ENCODE results near the gene TOM1L1.
A peak's percentile ranks its signal among the peaks of the same experiment; 100 is the strongest.

Gene TOM1L1

DNA sequence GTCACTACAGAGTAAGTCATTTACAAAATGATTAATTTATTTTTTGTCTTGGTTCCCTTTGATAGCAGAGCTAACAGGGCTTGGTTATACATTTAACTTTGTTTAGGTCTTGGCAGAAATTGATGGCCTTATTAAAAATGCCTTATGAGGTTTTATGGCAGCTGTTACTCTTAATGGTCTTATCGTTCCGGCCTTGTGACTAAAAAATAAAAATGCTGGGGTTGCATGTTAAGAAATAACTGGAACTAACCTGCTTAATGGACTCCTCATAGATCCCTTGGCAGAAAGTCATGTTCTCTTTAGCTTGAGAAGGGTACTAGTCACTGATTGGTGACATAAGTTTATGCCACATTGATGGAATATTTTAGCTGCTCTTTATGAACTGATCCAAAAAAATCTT, 49.5 kb downstream of the TOM1L1 start:
- DNase-seq = no peak

DNA sequence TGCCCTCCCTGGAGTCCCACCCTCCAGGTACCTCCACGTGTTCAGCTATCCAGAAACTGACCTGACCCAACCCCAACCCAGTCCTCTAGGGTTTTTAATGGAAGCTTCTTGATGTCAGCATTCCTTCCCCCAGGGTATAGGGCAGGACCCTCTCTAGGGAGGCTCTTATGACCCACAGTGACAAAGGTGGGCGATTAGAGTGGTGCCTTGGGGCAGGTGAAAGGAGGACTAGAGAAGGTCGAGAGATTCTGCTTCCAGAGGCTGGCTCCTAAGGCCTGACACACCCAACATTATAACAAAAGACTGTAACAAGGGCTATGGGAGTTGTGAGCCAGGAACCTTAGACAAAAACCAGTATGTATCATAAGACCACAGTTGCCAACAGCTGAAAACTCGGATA, 50.6 kb downstream of the TOM1L1 start:
- no peak for DNase-seq

DNA sequence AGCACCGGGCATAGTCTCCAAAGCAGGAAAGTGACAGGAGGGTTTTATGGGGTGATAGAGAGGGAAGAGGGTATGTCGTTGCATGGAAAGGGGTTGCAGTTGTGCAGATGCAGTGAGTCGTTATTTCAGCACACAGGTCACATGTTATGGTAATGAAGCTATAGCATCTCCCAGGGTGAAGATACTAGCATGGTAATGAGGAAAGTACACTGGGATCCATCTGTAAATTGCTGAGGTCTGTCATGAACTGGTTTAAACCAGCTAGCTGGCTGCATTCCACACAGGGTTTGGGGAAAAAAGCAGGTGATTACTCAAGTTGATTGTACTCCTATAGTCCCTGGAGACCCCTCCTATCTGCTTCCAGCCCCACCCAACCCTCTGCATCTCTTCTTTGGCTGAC, 56.1 kb downstream of the TOM1L1 start:
- peak; percentile 37 to 53 for DNase-seq

DNA sequence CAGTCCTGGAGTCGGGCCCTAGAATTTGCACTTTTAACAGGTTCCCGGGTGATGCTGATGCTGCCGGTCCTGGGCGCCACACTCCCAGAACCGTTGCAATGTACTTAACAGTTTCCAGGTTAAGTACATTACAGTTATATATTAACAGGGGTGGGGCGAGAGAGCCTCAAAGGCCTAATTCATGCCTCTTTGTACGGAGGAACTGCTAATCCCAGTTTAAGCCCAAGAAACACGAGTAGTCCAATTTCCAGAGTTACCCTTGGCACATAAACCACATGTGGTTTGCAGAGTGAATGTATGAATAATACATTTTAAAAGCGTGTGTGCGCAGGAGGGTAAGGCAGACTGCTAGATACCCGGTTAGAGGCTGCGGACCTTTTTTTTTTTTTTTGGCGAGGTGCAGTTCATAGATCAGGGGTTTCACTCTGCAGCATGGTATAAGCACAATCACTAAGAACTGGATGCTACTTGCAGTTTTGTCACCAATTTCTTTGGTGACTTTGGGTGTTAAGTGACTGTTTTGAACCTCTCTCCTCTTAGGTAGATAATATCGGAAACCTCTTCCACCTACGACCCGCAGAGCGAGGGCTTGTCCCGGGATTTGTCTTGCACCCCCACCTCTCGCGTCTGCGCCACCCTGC, 67.1 kb downstream of the TOM1L1 start:
- peak; percentile 46 to 79 for DNase-seq

DNA sequence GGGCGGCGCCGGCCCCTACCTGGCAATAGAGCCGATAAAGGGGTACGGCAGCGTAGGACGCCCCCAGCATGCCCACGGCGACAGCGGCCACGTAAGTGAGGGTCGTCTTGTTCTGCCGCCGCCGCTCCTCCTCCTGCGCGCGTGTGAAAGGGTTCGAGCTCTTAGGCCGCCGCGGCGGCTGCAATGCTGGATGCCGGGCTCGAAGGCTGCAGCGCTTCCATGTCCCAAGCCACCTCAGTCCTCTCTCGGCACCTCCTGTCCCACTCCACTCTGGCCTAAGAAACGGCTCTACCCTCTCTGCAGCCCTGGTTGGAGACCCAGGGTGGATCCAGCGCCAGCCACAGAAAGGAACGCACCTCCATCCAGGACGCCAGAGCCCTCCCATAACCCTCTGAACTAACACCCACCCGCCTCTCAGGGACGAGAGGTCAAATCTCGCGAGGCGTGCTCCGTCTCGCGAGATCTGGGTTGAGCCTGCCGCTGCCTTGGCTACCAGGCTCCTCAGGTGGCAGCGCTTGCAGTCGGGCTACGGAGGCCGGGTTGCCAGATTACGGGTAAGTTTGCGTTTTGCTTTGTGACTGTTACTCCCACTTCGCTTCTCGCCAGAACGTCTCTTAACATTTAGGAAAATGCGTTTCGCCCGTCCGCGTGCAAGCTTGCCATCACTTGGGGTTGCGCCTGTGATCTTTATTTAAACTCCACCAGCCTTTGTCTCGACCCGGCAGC, 67.8 kb downstream of the TOM1L1 start, which contains the start of the genes COX11 and STXBP4:
TSS of gene COX11 (minus strand) at position 393 of the 726 bp plus-strand sequence. CDS start at position 385, 8 bp downstream.
TSS of gene STXBP4 (plus strand) at position 504 of the 726 bp plus-strand sequence. CDS start 17,455 bp downstream, outside the sequence.
- peak; percentile 91 to 97 for DNase-seq

DNA sequence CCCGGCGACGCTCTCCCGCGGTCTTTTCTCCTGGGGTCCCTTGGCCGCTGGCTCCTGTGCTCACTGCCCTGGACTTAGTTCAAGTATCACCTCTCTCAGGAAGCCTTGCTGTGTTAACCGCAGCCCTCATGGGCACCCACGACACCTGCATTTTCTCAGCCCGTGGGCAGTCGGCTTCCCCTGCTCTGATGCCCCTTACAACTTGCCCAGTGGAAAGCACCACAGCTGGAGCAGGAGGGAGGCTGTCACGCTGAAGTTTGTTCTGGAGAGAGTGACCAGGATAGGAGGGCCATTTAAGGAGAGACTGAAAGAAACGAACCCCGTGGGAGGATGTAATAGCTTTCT, 68.3 kb downstream of the TOM1L1 start:
- peak in 1 of 2 experiments; percentile 55 for DNase-seq

DNA sequence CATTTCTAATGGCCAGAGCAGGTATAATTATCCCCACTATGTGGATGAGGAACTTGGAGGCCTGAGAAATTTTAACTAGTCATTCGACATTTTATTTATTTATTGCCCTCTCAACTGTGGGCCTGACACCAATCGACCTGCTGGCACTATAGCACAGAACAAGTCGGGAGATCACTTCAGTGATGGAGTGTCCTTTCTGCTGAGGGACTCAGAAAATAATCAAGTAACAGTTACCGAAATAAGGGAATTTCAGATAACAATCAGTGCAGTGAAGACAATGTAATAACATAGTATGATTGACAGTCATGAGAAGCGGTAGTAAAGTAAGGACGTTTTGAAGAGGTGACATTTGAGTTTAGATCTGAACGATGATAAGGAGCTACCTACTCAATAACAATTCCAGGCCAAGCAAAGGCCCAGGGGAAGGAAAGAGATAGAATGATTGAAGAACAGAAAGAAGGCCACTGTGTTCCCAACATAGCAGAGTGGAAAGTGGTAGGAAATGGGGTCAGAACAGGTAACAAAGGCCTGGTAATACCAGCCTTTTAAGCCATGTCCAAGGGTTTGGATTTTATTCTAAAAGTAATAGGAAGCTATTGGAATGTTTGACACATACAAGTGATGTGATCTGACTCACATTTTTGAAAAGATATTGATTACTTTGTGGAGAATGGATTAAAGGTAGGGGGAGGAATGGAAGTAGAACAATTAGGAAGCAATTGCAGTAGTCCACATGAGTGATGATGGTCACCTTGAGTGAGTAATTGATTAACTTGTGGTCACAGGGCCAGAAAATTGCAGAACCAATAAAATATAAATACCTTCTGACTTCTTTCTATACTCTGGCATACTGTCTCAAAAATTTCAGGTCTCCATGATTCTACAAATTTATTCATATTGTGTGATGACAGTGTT, 69.3 kb downstream of the TOM1L1 start:
- no peak for DNase-seq

DNA sequence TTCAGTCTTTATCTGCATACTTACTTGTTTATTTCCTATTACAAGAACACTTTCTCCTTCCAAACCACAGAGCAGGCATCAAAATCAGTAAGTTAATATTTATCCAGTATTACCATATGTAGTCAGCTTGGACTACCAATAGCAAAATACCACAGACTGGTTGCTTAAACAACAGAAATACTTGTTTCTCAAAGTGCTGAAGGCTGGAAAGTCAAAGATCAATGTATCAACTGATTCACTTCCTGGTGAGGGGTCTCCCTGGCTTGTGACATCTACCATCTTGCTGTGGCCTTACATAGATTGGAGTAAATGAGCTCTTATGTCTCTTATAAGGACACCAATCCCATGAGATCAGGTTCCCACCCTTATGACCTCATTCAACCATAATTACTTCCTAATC, 70.5 kb downstream of the TOM1L1 start:
- no peak for DNase-seq

DNA sequence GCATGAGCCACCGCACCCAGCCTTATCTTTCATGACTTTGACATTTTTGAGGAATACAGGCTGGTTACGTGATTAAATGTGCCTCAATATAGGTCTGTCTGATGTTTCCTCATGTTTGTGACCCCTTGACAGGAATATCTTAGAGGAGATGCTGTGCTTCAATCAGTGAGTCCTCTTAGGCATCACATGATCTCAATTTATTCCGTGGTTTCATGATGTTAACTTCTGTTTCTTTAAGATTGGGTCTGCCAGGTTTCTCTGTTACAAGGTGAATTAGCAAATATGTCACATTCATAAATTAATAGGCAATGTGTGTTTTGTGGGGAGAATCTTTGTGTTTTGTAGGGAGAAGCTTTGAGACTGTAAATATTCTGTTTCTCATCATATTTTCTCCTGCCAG, 71.2 kb downstream of the TOM1L1 start:
- DNase-seq = no peak

DNA sequence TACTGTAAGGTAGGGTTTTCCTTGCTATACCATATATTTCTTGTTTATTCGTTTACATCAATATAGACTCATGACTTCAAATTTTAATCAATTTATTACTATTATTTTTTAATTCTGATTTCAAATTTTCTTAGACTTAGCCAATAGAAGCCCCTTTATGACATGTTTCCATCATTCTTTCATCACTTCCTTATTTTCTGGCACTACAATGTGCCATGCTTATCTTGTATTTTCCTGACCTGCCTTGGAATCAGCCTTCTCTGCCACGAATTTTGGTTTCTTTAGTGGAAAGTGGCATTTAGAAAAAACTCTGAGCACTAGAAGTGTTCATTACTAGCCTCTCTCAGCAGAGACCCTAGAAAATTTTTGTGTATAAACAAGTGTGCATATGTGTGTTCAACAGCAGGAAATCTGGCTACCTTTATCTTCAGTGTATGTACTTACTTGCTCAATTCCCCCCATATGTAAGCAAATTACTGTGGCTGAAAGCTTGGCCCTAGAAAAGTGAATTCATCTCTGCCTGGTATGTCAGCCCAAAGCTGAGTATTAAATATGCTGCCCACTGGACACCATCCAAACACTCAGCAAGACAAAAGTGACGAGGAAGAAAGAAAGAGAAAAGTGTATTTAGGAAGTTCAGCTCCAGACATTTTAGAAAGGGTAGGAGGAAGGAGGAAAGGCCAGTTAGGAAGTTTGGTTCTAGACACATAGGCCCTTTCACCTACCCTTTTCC, 71.9 kb downstream of the TOM1L1 start:
- no peak for DNase-seq

DNA sequence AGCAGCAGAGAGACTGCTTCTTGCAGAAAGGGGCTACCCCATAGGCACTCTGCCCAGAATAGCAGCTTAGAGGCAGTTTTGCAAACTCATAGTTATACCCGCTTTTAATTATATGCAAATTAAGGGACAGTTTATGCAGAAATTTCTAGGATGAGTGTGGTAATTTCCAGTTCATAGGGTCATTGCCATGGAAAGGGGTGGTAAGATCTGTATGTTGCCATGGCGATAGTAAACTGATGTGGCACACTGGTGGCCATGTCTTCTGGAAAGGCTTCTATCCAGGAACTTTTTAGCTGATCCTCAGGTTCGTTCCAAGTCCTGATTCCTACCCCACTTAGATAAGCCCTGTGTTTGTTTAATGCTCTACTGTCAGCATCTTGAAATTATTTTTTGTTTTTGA, 74.1 kb downstream of the TOM1L1 start:
- no peak for DNase-seq

DNA sequence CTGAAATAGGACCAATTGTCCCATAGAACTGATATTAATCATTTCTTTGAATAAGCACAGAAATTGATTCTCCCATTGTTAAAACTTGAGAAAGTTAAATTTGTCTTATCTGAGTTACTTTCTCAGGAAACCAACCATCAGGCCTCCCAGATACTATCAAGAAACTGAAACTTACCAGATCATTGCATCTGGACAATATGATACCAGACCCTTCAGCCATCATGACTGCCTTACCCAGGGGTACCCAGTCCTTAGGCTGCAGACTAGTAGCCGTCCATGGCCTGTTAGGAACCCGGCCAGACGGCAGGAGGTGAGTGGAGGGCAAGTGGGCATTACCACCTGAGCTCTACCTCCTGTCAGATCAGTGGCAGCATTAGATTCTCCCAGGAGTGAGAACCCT, 75.7 kb downstream of the TOM1L1 start:
- DNase-seq = no peak

DNA sequence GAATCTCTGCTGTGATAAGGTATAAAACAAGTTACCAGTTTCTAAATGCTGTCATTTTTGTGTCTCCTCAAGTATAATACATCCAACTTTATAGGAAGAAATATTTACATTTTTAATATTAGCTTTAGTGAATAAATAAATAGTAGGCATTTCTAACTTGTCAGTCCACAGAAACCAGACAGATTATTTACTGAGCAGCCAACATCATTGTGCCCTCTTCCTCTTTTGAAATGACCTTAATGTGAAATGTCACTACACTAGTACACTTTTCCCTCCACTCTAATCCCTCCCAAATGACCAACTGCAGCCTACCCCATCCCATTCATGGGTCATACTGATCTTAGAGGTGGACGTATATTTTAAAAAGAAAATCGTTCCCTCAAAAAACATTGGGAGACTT, 77.1 kb downstream of the TOM1L1 start:
- DNase-seq = no peak

DNA sequence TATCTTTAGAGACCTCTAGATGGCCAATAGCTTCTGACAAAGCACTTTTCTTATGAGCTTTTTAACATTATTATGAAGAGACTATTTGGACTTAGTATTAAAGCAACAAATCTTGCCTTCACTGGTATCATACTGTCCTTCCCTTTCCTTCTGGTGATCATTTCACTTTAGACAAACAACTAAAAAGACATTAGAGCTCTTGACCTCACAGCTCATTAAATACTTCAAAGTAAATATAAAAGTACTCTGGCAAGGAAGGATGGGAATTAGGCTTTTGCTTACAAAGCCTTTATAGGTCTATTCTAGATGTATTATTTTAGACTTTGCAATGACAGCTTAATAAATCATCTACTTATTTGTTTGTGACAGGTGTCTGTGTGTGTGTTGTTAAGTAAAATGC, 79.0 kb downstream of the TOM1L1 start:
- DNase-seq = no peak

DNA sequence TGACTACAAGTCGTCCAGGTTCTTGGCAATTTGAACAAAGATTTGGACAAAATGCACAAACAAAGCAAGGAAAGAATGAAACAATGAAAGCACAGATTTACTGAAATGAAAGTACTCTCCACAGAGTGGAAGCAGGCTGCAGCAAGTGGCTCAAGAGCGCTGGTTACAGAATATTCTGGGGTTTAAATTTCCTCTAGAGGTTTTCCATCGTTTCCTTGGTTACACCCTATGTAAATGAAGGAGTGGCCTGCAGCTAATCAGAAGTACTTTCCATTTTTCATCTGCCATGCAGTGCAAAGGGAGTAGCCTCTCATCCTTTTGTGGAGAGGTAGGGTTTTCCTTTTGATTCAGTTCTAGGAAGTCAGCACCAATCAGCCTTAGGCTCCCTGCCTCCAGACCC, 79.7 kb downstream of the TOM1L1 start:
- no peak for DNase-seq

DNA sequence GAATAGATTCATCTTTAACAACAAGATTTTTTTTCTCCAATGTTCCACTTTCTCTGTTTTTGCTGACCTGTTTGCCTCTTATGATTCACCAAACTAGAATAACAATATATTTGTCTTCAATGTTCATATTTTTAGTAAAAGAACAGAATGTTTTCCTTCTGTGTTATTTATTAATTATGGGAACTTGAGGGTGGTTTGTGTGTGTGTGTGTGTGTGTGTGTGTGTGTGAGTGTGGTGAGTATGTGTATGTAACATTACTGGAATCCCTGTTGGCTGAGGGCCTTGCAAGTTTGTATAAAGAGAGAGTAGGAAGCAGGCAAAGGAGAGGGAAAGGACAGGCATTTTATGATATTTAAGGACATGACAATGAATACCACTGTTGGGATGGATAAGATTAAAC, 81.7 kb downstream of the TOM1L1 start:
- no peak for DNase-seq

DNA sequence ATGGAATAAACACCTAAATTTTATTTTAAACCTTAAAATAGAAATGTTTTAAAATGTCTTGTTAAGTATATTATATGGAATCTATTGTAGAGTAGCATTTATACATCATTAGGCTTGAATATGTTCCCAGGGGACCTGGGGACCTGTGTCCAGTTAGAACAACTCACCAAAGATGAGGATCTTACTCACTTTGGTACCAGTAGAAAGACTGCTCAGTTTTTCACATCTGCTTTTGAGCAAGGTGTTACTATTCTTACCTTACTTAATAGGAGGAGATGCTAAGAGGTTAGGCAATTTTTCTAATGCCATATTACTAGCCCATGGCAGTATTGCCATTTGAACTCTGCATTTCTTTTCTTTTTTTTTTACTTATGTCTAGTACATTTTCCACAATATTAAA, 82.6 kb downstream of the TOM1L1 start:
- DNase-seq = no peak

DNA sequence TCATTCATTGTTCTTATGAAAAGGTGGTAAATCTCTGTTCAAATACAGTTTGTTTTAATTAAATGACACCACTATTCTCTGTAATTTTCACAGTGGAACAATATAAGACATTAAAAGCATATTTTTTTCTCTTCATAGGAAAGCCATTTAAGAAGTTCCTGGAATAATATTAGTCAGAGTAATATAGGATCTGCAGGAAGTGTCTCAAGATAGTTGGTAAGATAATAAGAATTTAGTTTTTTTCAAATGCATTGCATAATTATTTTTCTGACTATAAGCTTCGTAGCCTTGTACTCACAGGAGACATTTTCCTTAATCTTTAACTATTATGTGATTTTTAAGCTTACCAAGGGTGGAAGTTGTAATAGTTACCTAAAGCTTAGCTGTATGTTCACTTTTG, 84.8 kb downstream of the TOM1L1 start:
- no peak for DNase-seq

DNA sequence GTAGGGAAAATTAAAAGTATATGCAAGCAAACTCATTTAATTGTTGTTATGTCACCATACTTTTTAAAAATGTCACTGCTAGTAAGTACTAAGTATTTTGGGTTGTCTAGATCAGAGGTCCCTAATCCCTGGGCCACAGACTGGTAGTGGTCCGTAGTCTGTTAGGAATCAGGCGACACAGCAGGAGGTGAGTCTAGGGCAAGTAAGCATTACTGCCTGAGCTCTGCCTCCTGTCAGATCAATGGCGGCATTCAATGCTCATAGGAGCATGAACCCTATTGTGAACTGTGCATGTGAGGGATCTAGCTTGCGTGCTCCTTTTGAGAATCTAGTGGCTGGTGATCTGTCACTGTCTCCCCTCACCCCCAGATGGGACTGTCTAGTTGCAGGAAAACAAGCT, 89.5 kb downstream of the TOM1L1 start:
- DNase-seq = no peak

DNA sequence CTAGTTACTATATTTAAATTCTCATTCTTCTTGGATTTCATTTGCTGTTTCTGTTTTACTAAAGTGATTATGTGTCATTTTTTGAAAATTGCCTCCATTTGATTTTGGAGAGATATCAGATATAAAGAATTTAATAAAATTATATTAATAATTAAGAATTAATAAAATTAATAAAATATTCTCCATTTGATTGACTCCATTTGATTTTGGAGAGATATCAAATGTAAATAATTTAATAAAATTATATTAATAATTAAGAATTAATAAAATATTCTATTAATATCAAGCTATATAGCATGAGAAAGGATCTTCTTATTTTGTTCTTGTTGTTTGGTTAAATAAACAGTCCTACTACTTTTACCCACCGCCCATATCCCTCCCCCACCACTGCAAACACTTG, 90.9 kb downstream of the TOM1L1 start:
- no peak for DNase-seq

DNA sequence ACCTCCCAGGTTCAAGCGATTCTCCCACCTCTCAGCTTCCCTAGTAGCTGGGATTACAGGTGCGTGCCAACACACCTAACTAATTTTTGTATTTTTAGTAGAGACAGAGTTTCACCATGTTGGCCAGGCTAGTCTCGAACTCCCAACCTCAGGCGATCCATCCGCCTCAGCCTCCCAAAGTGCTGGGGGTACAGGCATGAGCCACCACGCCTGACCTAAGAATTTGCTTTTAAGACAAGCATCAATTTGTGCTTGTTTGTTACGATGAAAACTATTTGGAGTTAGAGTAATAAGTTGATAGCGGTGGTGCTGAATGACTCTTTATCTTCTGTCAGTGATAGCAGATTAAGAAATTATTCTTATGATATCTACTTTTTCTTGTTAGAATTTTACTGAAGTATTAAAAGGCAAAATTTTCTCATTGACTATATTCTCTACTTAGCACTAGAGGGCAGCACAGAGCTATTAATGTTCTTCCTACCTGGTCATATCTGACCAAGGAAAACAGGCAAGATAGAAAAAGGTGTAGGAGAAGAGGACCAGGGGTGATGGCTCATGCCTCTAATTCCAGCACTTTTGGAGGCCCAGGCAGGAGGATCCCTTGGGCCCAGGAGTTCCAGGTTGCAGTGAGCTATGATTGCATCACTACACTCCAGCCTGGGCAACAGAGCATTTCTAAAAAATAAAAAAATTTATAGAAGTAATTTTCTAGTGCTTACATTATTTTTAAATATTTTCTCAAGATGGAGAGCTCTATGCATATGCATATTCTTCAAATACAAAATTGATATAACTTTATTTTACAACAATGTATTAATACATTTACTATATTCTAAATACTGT, 92.4 kb downstream of the TOM1L1 start:
- DNase-seq = peak; percentile 60 to 79

DNA sequence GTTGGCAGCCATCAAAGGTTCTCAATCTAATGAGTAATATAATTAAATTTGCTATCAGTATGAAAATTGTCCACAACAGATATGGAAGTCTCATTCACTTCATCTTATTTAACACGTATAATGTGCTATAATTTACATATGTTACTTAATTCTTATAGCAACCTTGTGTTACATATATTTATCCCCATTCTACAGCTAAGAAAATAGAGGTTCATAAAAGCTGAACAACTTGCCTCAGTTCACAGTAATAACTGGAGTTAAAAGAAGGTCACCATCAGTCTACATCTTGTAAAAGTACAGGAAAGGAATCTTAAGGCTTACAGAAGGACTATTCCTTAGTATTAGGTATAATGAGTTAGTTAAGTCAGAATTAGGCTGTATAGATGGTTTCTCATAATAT, 95.8 kb downstream of the TOM1L1 start:
- DNase-seq = no peak

Data from NCI-H526 (cell line).